DND-41 (cell line): ENCODE data around the gene LCN9.

Experiments used
- ATAC-seq: fragments of 200-7000 bp; cut with Tn5 transposase; 3 replicates; pipeline ENCODE4 v1.9.1; 2021; ENCODE audit warnings: low read depth; ENCODE audit not compliant: insufficient read depth
- DNase-seq: peaks from one replicate; pipeline ENCODE4 v3.0.0-alpha.2; 2020
- H2AFZ ChIP-seq: 2 replicates; pipeline ENCODE4 v1.6.0; 2012; ENCODE audit warnings: low read depth, low read length
- H3K27ac ChIP-seq: 2 replicates; pipeline ENCODE4 v1.5.1; 2012; ENCODE audit warnings: low read length, inconsistent platforms
- H3K27me3 ChIP-seq: fragments of 200-600 bp; sonication (generic); 2 replicates; pipeline ENCODE4 v1.6.0; 2012; ENCODE audit warnings: low read length, mild to moderate bottlenecking, inconsistent platforms; ENCODE audit not compliant: insufficient read depth, poor library complexity
- H3K36me3 ChIP-seq: 2 replicates; pipeline ENCODE4 v1.5.1; 2012; ENCODE audit warnings: low read length, inconsistent platforms; ENCODE audit not compliant: insufficient read depth
- H3K4me1 ChIP-seq: 2 replicates; pipeline ENCODE4 v1.5.1; 2012; ENCODE audit warnings: mild to moderate bottlenecking, low read length; ENCODE audit not compliant: insufficient read depth
- H3K4me2 ChIP-seq: 2 replicates; pipeline ENCODE4 v1.6.0; 2012; ENCODE audit warnings: mild to moderate bottlenecking, moderate library complexity, low read length, inconsistent platforms; ENCODE audit not compliant: insufficient read depth
- H3K4me3 ChIP-seq, 2 experiments: fragments of 200-600 bp in 1 of 2; shearing (Covaris generic) in 1 of 2; 2 replicates each; pipeline ENCODE4 v1.5.1; 2012 to 2016; ENCODE audit warnings: inconsistent platforms in 2 of 2, low read length in 2 of 2, mild to moderate bottlenecking in 2 of 2, low read depth in 1 of 2, moderate library complexity in 1 of 2
- H3K79me2 ChIP-seq: 2 replicates; pipeline ENCODE4 v1.6.0; 2012; ENCODE audit warnings: low read length, inconsistent platforms; ENCODE audit not compliant: insufficient read depth
- H3K9ac ChIP-seq: 2 replicates; pipeline ENCODE4 v1.6.0; 2012; ENCODE audit warnings: low read depth, mild to moderate bottlenecking, inconsistent platforms, low read length, moderate library complexity
- H3K9me3 ChIP-seq: 2 replicates; pipeline ENCODE4 v1.5.1; 2012; ENCODE audit warnings: low read length, moderate library complexity, mild to moderate bottlenecking, inconsistent platforms; ENCODE audit not compliant: insufficient read depth, severe bottlenecking
- H4K20me1 ChIP-seq: 2 replicates; pipeline ENCODE4 v1.6.0; 2012; ENCODE audit warnings: low read length; ENCODE audit not compliant: insufficient read depth
- EZH2 ChIP-seq: IDR thresholded peaks from 3 replicates; pipeline ENCODE4 v1.6.1; 2012; ENCODE audit warnings: borderline replicate concordance, low read depth, mild to moderate bottlenecking, moderate library complexity, low read length, inconsistent platforms; ENCODE audit not compliant: severe bottlenecking
- TF ChIP-seq, protein P1 (sequence below): IDR thresholded peaks from 2 replicates; pipeline ENCODE4 v1.5.1; 2012; ENCODE audit warnings: borderline replicate concordance, low read length, moderate library complexity, mild to moderate bottlenecking; ENCODE audit not compliant: poor library complexity, severe bottlenecking; ENCODE audit errors: extremely low read depth

The LCN9 gene

DNA sequence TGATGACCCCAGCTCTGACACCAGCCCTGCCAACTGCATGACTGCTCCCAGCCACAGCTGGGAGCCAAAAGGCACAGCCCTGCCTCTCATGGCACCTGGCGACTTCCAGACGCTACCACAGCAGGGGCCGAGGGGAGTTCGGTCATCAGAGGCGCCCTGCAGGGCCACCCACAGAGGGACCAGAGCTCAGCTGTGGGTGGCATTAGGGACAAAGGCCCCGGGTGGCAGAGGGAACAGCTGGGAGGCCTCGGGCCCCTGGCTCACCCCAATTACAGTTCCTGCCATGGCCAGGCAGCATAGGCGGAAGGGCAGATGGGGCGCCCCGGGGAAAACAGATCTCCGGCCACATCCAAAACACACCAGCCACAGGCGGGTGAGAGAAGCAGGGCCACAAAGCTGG lies 32.5 kb downstream of the LCN9 start:
- Histone ChIP-seq H3K4me3 (no peak overlapping the region), H2AFZ (no peak overlapping the region), H3K4me2 (no peak overlapping the region), H3K4me1 (no peaks in the 10 kb centered on the region), H4K20me1 (no peaks in the 10 kb centered on the region; the same call in 1 of the 2 replicates), H3K79me2 (no peaks in the 10 kb centered on the region), H3K9ac (no peak overlapping the region), H3K9me3 (no peaks in the 10 kb centered on the region), H3K36me3 (no peaks in the 10 kb centered on the region), H3K27me3 (no peaks in the 10 kb centered on the region), H3K27ac (no peak overlapping the region)
- TF ChIP-seq EZH2: no peak
- ATAC-seq: no peak
- no peak for DNase-seq

GRCh38 chr9:135696446-135696845 lies 33.3 kb downstream of the LCN9 start:
- Histone ChIP-seq H3K4me3 (no peak overlapping the region), H3K36me3 (no peaks in the 10 kb centered on the region), H3K27ac (no peak overlapping the region), H3K9me3 (no peaks in the 10 kb centered on the region), H3K27me3 (no peaks in the 10 kb centered on the region), H3K4me1 (no peaks in the 10 kb centered on the region), H3K79me2 (no peaks in the 10 kb centered on the region), H3K9ac (no peak overlapping the region), H3K4me2 (no peak overlapping the region), H4K20me1 (no peaks in the 10 kb centered on the region; the same call in 1 of the 2 replicates), H2AFZ (no peak overlapping the region)
- DNase-seq (no peak), ATAC-seq (no peak)
- no peak for TF ChIP-seq EZH2
- TF ChIP-seq, protein P1, sequence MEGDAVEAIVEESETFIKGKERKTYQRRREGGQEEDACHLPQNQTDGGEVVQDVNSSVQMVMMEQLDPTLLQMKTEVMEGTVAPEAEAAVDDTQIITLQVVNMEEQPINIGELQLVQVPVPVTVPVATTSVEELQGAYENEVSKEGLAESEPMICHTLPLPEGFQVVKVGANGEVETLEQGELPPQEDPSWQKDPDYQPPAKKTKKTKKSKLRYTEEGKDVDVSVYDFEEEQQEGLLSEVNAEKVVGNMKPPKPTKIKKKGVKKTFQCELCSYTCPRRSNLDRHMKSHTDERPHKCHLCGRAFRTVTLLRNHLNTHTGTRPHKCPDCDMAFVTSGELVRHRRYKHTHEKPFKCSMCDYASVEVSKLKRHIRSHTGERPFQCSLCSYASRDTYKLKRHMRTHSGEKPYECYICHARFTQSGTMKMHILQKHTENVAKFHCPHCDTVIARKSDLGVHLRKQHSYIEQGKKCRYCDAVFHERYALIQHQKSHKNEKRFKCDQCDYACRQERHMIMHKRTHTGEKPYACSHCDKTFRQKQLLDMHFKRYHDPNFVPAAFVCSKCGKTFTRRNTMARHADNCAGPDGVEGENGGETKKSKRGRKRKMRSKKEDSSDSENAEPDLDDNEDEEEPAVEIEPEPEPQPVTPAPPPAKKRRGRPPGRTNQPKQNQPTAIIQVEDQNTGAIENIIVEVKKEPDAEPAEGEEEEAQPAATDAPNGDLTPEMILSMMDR: no peak

- TF ChIP-seq, protein P1: no peak
- no peak for DNase-seq
- Histone ChIP-seq H3K79me2 (no peaks in the 10 kb centered on the region), H3K4me3 (no peak overlapping the region), H4K20me1 (no peaks in the 10 kb centered on the region; the same call in 1 of the 2 replicates), H3K9me3 (no peaks in the 10 kb centered on the region), H2AFZ (no peak overlapping the region), H3K4me2 (no peak overlapping the region), H3K9ac (no peak overlapping the region), H3K27ac (no peak overlapping the region), H3K4me1 (no peaks in the 10 kb centered on the region), H3K36me3 (no peaks in the 10 kb centered on the region), H3K27me3 (no peaks in the 10 kb centered on the region)
- ATAC-seq: no peak
These were observed 34.1 kb downstream of the LCN9 start for GRCh38 chr9:135697226-135697625.

DNA sequence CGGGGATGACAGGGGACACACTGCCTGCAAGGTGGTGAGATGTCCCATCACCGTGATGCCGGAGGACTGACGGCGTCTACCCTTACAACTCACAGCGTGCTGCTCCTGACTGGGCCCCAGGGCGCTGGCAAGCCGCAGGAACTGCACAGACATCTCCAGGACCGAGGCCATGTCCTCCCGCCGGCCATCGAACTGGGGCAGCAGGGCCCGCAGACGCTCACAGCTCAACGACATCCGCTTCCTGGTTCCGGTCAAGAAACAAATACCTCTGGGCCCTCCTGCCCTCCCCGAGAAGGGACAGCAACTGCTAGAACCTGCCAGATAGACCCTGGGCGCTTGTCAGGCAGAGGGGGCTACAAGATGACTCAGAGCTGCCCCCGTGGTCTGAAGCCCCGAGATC lies 35.1 kb downstream of the LCN9 start:
- no peaks in the 10 kb centered on the region for H3K9me3 ChIP-seq
- H2AFZ ChIP-seq: no peak overlapping the region
- no peak overlapping the region for H3K27ac ChIP-seq
- no peak for ATAC-seq
- H3K4me1 ChIP-seq: no peaks in the 10 kb centered on the region
- no peak overlapping the region for H3K9ac ChIP-seq
- no peaks in the 10 kb centered on the region for H3K79me2 ChIP-seq
- H3K4me3 ChIP-seq: no peak overlapping the region
- H3K27me3 ChIP-seq: no peaks in the 10 kb centered on the region
- no peaks in the 10 kb centered on the region for H4K20me1 ChIP-seq
- no peak for DNase-seq
- no peak overlapping the region for H3K4me2 ChIP-seq
- no peaks in the 10 kb centered on the region for H3K36me3 ChIP-seq
- no peak for TF ChIP-seq EZH2
- TF ChIP-seq, protein P1: no peak
